ENCODE measurements around the gene SELENOO.

GRCh38 chr22:50210378-50211139, 9.7 kb downstream of the SELENOO start:
- no peak for TF ChIP-seq CREB1 (IDR thresholded peaks at IDR 0.05; ENCODE audit: low read depth)
- TF ChIP-seq EP300 (IDR thresholded peaks at IDR 0.05; ENCODE audit: borderline replicate concordance), result no peak
- TF ChIP-seq CEBPB (IDR thresholded peaks at IDR 0.05), result no peak
- no peak for TF ChIP-seq REST (IDR thresholded peaks at IDR 0.05; ENCODE audit: low read depth)
- TF ChIP-seq MAX (IDR thresholded peaks at IDR 0.05), result no peak
- no peak for TF ChIP-seq EGR1 (IDR thresholded peaks at IDR 0.05)
- no peak for TF ChIP-seq RAD21 (IDR thresholded peaks at IDR 0.05; ENCODE audit: low read depth)
- no peak for TF ChIP-seq TAF1 (IDR thresholded peaks at IDR 0.05; ENCODE audit: low read depth)
- TF ChIP-seq TEAD4 (IDR thresholded peaks at IDR 0.05), result no peak
- TF ChIP-seq FOXM1 (IDR thresholded peaks at IDR 0.05; ENCODE audit: borderline replicate concordance, low read depth), result no peak
- no peak for TF ChIP-seq ZBTB7A (IDR thresholded peaks at IDR 0.05; ENCODE audit: low read depth)

Data from Ishikawa (cell line).